HFF-Myc (cell line): ENCODE results near the gene CSHL1.
"Not testable (repeated sequence)": the region's sequence is repeated elsewhere in the genome, so short reads cannot be mapped to it uniquely, and the experiment has no call there.

ENCODE experiments used
- DNase-seq: peaks from one replicate; pipeline ENCODE4 v3.0.0-alpha.2; 2011; ENCODE audit warnings: low read depth; ENCODE audit errors: extremely low read depth
- H3K4me3 ChIP-seq: replicated peaks from 2 replicates; pipeline ENCODE4 v1.5.1; 2011; ENCODE audit warnings: low read depth, mild to moderate bottlenecking, control low read depth, low read length
- TF ChIP-seq, protein P1 (sequence below): IDR thresholded peaks from 2 replicates; pipeline ENCODE4 v1.5.1; 2012; ENCODE audit warnings: mild to moderate bottlenecking, low read depth, low read length, control low read depth; ENCODE audit errors: missing control alignments

The CSHL1 gene

DNA sequence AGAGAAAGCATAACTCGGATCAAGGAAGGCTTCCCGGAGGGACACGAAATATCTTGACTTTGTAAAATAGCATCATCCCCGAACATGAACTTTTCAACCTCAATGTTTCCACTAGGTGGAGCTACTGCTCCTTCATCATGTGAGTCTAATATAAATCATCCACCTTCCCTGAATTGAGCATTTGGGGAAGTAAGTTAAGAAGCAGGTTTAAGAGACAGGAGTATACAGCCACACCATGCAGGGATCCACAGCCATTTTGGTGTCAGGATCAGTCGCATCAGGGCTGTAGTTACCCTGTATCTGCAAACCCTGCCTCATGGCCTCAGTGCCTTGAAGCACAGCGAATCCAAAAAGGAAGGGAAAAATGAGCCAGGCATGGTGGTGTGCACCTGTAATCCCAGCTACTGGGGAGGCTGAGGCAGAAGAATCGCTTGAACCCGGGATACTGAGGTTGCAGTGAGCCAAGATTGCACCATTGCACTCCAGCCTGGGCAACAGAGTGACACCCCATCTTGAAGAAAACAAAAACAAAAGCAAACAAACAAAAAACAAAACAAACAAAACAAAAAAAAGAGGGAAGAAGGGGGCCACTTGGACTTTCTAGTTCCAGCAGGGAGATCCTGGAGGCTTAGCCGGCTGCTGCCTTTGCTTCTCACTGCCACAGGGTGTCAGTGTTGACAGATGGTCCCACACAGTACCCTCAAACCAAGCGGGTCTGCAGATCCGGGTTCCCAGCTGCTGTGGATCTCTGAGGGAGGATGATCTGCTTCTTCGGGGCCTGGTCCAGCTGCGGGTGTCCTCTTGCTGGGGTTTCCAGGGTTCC lies 21.8 kb downstream of the CSHL1 start:
- not testable (repeated sequence) for H3K4me3 ChIP-seq, DNase-seq
- TF ChIP-seq, protein P1, sequence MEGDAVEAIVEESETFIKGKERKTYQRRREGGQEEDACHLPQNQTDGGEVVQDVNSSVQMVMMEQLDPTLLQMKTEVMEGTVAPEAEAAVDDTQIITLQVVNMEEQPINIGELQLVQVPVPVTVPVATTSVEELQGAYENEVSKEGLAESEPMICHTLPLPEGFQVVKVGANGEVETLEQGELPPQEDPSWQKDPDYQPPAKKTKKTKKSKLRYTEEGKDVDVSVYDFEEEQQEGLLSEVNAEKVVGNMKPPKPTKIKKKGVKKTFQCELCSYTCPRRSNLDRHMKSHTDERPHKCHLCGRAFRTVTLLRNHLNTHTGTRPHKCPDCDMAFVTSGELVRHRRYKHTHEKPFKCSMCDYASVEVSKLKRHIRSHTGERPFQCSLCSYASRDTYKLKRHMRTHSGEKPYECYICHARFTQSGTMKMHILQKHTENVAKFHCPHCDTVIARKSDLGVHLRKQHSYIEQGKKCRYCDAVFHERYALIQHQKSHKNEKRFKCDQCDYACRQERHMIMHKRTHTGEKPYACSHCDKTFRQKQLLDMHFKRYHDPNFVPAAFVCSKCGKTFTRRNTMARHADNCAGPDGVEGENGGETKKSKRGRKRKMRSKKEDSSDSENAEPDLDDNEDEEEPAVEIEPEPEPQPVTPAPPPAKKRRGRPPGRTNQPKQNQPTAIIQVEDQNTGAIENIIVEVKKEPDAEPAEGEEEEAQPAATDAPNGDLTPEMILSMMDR = peak; percentile 43

DNA sequence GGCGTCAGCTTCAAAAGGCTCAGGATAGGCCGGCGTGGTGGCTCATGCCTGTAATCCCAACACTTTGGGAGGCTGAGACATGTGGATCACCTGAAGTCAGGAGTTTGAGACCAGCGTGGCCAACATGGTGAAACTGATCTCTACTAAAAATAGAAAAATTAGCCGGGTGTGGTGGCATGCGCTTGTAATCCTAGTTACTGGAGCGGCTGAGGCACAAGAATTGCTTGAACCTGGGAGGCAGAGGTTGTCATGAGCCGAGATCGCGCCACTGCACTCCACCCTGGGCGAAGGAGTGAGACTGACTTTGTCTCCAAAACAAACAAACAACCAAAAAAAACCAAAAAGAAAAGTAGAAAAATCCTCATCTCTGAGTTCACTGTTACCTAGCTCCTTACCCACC lies 25.9 kb downstream of the CSHL1 start:
- DNase-seq, H3K4me3 ChIP-seq: not testable (repeated sequence)

DNA sequence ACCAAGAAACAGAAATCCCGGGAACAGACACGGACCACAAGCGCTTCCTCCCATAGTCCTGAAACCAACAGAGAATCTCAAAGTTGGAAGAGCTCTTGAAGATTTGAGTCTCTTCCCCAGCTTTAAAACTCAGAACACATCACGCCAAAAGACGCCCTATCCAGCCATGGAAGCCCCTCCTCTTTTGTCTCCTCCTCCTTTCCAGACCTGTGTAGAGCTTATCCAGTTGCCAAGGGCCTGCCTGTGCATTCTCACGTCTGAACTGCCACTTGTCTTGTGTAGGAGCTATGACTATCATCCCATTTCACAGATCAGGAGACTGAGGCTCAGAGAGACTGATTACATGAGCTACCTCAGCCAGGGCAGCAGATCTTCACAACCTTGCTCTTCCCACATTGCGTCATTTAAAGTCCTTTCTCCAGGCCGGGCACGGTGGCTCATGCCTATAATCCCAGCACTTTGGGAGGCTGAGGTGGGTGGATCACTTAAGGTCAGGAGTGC lies 28.4 kb downstream of the CSHL1 start:
- H3K4me3 ChIP-seq, DNase-seq: not testable (repeated sequence)

DNA sequence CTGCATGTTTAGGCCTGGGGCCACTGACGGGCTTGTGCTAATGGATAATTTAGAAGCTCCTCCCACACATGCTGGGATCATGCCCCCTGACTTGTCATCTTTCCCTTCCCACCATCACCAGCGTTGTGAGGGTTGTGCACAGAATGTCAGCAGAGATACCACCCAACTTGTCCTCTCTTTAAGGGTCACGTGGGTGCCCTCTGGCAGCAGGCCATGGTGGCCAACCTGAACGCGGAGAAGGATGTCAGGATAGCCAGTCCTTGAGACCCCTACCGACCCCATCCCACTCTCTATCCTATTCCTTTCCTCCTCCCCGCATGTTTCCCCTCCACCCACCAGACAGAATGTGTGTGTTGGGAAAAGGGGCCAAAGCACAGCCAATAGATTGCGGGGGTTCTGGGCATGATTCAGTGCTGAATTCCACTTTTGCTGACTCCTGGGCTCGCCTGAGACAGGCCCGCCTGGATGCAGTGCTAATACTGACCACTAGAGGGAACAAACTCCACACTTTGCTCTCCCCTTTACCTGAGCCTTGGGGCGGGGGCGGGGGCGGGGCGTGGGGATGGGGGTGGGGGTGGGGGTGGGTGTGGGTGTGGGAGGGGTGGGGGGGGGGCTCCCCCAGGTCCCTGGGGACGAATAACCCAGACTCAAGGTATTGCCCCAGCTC lies 29.0 kb downstream of the CSHL1 start, which contains the start of gene GH2:
Gene GH2, minus strand, starts transcription at position 10 of the 667 bp plus-strand sequence. CDS start 143 bp downstream, outside the sequence.
- TF ChIP-seq, protein P1 = peak; percentile 65
- H3K4me3 ChIP-seq = no peak within 1 kb of the TSS
- peak; percentile 27 for DNase-seq

DNA sequence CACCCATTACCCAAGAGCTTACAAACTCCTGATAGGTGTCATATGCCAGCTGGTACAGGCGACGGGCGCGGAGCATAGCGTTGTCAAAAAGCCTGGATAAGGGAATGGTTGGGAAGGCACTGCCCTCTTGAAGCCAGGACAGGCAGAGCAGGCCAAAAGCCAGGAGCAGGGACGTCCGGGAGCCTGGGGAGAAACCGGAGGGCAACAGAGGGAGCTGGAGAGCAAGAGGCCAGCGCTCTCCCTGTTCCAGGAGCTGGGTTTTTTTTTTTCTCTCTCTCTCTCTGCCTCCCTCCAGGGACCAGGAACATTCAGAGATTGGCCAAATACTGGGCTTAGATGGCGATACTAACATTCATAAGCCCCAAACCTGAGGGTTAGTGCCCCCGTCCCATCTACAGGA lies 29.7 kb downstream of the CSHL1 start:
- not testable (repeated sequence) for H3K4me3 ChIP-seq, DNase-seq

DNA sequence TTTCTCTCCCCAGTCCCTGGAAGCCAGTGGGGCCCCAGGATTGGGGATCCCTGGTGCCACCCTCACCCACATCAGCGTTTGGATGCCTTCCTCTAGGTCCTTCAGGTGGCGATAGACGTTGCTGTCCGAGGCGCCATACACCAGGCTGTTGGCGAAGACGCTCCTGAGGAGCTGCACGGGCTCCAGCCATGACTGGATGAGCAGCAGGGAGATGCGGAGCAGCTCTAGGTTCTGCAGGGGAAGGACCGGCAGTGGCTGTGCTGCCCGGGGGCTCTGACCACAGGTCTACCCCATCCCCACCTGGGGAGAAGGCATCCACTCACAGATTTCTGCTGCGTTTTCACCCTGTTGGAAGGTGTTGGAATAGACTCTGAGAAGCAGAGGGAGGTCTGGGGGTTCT lies 30.4 kb downstream of the CSHL1 start:
- no peak for DNase-seq
- TF ChIP-seq, protein P1 = no peak
- H3K4me3 ChIP-seq = no peak overlapping the region

DNA sequence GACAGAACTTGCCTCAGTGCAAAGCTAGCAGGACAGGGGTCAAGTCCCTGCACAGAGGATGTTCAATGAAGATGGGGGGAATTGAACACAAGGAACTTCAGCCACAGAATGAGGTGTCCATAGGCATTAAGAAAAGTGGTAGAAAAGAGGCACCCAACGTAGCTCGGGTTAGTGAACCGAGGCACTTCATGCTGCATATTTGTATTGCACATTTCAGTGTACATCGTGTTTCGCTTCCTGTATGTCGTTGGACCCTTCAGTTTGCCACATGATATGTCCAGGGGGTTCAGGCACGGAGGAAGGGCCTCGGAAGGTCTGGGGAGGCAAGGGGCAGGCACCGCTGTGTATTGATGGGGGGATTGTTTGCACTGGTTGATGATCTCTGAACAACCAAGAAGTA lies 32.6 kb downstream of the CSHL1 start:
- H3K4me3 ChIP-seq, DNase-seq: not testable (repeated sequence)

DNA sequence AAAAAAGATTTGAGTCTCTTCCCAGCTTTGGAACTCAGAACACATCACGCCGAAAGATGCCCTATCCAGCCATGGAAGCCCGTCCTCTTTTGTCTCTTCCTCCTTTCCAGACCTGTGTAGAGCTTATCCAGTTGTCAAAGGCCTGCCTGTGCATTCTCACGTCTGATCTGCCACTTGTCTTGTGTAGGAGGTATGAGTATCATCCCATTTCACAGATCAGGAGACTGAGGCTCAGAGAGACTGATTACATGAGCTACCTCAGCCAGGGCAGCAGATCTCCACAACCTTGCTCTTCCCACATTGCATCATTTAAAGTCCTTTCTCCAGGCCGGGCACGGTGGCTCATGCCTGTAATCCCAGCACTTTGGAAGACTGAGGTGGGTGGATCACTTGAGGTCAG lies 36.4 kb downstream of the CSHL1 start:
- not testable (repeated sequence) for DNase-seq

DNA sequence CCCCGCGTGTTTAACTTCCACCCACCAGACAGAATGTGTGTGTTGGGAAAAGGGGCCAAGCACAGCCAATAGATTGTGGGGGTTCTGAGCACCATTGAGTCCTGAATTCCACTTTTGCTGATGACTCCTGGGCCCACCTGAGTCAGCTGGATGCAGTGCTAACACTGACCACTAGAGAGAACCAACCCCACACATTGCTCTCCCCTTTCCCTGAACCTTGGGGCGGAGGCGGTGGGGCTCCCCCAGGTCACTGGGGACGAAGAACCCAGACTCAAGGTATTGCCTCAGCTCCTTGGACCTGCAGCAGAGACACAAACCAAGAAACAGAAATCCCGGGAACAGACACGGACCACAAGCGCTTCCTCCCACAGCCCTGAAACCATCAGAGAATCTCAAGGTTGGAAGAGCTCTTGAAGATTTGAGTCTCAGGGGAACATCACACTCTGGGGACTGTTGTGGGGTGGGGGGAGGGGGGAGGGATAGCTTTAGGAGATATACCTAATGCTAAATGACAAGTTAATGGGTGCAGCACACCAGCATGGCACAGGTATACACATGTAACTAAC lies 36.9 kb downstream of the CSHL1 start:
- H3K4me3 ChIP-seq, DNase-seq: not testable (repeated sequence)

More for the DNA sequence above, 36.4 kb downstream of the CSHL1 start:
- H3K4me3 ChIP-seq = not testable (repeated sequence)

DNA sequence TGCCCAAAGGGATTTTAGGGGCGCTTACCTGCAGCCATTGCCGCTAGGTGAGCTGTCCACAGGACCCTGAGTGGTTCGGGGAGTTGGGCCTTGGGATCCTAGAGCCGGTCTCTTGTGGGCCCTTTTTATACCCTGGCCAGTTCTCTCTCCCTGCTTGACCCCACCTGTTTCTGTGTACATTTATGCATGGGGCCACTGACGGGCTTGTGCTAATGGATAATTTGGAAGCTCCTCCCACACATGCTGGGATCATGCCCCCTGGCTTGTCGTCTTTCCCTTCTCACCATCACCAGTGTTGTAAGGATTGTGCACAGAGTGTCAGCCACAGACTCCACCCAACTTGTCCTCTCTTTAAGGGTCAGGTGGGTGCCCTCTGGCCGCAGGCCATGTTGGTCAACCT lies 37.5 kb downstream of the CSHL1 start, which contains the start of gene CSH2:
Gene CSH2, minus strand, starts transcription at position 101 of the 400 bp plus-strand sequence. Its CDS starts 63 bp downstream, at position 38.
- not testable (repeated sequence) for DNase-seq

DNA sequence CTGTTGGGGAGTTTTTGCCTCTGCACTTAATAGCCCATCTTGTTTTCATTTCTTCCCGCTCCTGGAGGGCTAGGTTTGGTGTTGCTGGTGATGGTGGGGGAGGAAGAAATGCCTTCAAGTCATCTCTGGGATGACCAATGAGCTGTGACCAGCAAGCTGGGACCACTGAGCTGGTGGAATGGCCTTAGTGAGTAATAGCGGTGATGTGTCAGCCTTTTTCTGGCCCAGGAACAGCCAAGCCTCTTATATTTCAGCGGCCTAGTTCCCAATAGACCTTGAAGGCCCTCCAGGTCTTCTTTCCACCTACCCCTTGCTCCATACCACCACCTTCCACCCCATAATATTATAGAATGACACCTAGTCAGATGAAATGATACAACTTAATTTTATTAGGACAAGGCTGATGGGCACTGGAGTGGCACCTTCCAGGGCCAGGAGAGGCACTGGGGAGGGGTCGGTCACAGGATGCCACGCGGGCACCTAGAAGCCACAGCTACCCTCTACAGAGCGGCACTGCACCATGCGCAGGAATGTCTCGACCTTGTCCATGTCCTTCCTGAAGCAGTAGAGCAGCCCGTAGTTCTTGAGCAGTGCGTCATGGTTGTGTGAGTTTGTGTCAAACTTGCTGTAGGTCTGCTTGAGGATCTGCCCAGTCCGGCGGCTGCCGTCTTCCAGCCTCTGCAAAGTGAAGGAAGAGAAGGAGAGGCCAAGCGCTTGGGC lies 39.3 kb downstream of the CSHL1 start:
- not testable (repeated sequence) for DNase-seq, H3K4me3 ChIP-seq

More for the DNA sequence above, 37.5 kb downstream of the CSHL1 start, which contains the start of gene CSH2:
- not testable (repeated sequence) for H3K4me3 ChIP-seq

DNA sequence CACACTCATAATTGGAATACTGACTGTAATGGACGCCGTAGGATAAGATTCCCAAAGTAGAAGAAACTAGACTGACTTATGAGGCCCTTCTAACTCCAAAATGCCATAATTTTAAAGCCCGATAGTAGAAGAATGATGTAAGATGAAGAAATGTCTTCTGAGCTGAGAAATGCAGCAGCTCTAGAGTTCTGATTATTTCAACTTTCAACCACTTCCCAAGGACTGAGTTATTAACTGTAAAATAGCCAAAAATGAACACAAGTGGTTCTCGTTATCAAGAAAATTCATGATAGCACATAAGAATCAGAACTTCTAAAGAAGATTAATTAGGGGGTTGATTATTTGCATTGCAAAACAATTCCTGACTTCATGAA lies 40.8 kb downstream of the CSHL1 start:
- H3K4me3 ChIP-seq, DNase-seq: not testable (repeated sequence)

DNA sequence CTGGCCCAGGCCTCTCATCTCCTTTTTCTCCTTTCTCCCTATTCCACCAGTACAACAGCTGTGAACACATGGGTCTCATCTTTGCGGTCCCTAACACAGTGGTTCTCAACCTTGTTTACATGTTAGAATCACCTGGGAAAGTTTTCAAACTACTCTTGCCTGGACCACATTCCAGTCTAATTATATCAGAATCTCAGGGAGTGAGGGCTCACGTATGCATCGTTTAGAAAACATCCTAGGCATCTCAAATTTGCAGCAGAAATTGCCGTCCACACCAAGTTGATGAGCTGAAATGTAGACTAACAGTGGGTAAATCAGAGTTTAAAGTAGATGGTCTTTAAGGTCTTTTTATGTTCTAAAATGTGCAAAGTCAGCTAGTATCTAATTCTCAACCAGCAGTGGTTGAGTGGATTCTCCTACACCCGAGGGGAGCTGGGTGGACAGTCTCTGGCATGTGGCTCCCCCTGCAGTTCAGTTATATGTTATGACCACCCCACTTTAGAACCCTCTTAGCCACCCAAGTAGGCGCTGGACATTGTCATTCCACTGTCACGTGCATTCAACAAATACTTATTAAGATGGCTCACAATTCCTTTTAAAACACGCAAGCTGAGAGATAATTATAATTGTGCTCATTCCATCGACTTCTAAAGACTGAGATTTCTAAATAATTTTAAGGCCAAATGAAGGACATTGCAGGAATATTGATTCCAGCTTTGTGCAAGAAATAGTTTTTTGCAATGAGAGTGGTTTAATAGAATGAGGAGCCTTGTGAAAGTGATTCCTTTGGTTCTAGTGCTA lies 41.4 kb downstream of the CSHL1 start:
- not testable (repeated sequence) for H3K4me3 ChIP-seq, DNase-seq
